HG02938 (cell line): ENCODE results near the gene CDK4.
A peak's percentile ranks its signal among the peaks of the same experiment; 100 is the strongest.

Source experiments
- ATAC-seq: cut with Tn5 transposase; IDR thresholded peaks from one replicate; pipeline ENCODE4 v1.9.1; 2021; ENCODE audit warnings: mild to moderate bottlenecking, moderate library complexity; ENCODE audit not compliant: unreplicated experiment

CDK4 gene

GRCh38 chr12:57740656-57741412 is 11.3 kb downstream of the CDK4 start:
- peak; percentile 44 for ATAC-seq

DNA sequence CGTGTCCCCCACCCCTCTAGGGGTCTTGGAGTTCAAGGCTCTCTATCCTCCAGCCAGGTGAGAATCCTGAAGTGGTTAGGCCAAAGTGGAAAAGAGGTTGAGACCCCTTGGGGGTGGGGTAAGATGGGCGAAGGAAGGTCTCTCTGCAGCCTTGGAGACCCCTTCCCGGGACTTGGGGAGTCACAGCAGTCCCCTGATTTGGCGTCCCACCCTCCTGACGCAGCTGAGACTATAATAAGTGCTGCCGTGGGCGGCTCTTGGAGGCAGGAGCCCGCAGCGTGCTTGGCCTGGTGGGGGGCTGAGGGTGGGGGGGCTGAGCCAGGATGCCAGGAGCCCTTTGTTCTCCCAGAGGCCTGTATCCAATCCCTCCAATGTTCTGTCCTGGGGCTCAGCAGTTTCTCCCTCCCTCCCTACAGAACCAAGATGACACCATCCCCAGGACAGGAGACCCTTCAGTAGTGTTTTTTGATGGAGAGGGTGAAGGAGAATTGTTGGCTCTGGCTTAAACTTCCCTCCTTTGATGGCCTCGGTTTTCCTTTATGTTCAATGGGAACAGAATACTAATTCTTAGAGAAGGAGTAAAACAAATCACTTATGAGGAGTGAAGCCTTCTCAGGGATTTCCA is 12.1 kb downstream of the CDK4 start:
- no peak for ATAC-seq

DNA sequence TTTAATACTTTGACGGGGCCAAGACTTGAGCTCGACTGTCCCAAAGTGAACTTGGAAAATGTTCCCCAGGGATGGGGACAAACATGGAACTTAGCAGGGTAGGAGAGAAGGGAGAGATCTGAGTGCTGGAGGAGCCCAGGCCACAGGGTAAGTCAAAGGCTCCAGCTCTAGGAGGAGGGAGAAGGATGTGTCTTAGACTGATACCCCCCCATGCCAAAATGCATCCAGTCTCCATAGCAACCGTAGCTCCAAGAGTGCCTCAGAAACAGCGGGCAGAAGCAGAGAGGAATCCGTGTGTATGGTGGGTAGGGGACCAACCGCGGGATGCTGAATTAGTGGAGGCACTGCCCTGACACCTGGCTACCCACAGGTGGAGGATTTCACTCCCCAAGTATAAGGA is 12.7 kb downstream of the CDK4 start:
- no peak for ATAC-seq

DNA sequence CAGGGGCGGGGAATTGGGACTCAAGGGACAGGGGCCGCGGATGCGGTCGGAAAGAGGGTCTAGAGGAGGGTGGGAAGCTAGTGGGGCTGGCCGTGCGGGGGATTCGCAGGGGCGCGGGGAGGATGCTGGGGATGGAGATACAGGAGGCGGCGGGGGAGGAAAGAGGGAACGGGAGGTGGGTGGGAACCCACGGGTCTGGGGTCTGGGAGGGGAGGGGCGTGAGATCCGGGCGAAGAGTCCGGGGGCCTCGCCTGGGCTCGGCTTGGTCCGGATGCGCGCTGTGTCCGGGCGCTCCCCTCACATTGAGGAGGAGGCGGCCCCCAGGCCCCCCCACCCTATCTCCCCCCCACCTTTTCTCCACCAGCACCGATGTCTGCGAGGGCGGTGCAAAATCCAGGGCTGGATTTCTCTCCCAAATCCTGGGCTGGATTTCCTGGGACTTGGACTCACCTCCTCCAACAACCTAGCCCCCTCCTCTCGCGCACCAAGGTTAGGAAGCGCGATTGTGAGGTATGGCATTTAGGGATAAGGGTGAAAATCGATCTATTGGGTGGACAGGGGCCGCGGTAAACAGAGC is 13.4 kb downstream of the CDK4 start, which contains the start of gene AGAP2:
Gene AGAP2 (minus strand): TSS at position 82 of the 577 bp plus-strand sequence. CDS start 496 bp downstream, outside the sequence.
- no peak for ATAC-seq

- ATAC-seq = no peak
Observed at GRCh38 chr12:57737467-57738460, 14.3 kb downstream of the CDK4 start.

GRCh38 chr12:57736741-57737466 is 15.2 kb downstream of the CDK4 start:
- no peak for ATAC-seq

DNA sequence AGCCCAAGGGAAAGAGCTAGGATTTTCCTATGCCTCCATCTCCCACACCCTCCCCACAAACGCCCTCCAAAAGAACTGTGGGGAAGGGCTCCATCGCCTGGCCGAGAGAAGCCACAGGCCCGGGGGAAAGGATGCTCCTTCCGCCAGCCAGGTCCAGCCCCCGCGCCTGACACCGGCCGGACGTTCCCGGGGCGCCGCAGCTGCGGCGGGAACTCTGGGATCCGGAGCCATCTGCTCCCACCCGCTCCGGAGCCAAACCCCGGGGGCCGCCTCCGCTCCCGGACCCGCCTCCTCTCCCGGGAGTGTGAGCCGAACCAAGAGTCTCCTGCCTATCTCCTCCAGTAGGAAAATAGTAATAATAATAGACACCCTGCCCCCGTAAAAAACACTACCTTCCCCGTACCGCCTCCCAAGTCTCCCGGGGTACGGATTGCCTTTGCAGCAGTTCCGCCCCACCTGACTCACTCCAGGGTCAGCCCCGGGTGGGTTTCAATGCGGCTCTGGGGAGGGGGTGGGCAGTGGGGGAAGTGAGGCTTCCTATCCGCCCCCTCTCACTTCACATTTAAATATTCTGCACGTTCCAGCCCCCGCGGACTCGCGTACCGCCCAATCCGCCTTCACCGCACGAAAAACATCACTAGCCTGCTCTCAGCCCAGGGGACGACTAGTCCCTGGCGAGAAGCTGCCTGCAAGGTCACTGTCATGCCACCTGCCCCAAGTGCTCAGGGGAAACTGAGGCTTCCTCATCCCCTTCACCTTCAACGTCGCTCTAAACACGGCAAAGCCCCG is 16.0 kb downstream of the CDK4 start:
- ATAC-seq = no peak

DNA sequence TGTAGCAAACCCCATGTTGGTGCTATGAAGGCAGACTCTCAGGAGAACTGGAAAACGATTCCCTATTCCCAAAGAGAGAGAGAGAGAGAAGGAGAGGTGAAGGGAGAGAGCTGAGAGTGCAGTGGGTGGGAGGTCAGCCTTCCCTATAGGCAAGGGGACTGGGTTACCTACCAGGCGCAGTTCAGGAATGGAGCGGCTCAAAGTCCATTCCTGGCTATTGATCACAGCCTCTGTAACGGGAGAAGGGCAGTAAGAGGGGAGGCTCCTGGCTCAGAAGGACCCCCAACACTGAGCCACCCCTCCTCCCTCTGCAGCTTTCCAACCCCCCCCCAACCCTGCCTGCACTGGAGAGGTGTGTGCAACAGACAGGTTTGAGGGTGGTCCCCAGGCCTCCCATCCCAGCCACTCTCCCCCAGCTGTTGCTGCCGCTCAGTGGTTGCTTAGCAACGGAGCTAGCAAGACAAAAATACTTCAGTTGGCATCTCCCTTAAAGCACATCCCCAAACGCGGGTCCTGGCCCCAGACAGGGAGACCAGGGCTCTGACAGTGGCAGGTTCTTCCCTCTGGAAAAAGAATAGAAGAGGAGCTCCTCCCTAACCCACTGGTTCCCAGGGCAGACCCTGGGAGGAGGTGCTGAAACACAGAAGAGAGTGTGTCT is 16.8 kb downstream of the CDK4 start:
- no peak for ATAC-seq

DNA sequence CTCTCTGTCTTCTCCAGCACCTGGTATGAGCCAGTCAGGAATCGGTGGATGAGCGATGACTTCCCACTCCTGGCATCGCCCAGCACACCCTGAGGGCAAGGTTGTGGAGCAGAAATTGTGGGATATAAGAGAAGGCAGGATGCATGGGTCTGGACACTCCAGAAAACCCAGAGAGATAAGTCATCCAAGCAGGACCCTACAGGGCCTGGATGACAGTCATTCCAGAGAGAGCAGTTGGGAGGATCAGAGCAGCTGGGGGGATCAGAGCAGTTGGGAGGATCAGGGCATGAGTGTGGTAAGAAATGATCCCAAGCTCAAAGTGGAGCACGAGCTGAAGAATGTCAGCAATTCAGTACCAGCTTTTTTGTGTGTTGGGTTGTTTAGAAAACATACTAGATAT is 17.5 kb downstream of the CDK4 start:
- ATAC-seq = no peak

DNA sequence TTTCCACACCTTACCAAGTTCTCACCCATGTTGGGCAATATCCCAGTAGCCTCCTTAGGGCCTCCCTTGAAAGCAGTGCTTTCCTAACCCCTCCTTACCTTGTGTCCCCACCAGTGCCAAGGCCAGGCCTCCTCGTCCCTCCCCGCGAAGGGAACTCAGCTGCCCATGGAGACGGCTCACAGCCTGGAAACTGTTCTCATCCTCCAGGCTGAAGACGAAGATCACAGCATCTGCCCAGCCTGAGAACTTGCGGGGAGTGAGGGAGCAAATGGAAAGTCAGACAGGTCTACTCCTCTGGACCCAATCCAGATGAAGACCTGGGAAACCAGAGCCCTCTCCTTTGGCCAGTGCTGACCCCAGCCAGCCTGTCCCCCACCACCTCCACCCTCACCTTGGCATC is 18.2 kb downstream of the CDK4 start:
- ATAC-seq = no peak

- no peak for ATAC-seq
Observed at GRCh38 chr12:57732726-57733593, 19.1 kb downstream of the CDK4 start.

GRCh38 chr12:57732270-57732669 is 19.8 kb downstream of the CDK4 start:
- ATAC-seq = no peak

- ATAC-seq = no peak
Observed at GRCh38 chr12:57731411-57732080, 20.6 kb downstream of the CDK4 start.

- no peak for ATAC-seq
Observed at GRCh38 chr12:57730336-57731067, 21.6 kb downstream of the CDK4 start.

GRCh38 chr12:57729321-57729844 is 22.7 kb downstream of the CDK4 start:
- no peak for ATAC-seq

- no peak for ATAC-seq
Observed at GRCh38 chr12:57727758-57728395, 24.2 kb downstream of the CDK4 start.
